Measurements from ENCODE around the gene SLC9A8.
"Not testable (repeated sequence)": the region's sequence is repeated elsewhere in the genome, so short reads cannot be mapped to it uniquely, and the experiment has no call there.

Gene SLC9A8

DNA sequence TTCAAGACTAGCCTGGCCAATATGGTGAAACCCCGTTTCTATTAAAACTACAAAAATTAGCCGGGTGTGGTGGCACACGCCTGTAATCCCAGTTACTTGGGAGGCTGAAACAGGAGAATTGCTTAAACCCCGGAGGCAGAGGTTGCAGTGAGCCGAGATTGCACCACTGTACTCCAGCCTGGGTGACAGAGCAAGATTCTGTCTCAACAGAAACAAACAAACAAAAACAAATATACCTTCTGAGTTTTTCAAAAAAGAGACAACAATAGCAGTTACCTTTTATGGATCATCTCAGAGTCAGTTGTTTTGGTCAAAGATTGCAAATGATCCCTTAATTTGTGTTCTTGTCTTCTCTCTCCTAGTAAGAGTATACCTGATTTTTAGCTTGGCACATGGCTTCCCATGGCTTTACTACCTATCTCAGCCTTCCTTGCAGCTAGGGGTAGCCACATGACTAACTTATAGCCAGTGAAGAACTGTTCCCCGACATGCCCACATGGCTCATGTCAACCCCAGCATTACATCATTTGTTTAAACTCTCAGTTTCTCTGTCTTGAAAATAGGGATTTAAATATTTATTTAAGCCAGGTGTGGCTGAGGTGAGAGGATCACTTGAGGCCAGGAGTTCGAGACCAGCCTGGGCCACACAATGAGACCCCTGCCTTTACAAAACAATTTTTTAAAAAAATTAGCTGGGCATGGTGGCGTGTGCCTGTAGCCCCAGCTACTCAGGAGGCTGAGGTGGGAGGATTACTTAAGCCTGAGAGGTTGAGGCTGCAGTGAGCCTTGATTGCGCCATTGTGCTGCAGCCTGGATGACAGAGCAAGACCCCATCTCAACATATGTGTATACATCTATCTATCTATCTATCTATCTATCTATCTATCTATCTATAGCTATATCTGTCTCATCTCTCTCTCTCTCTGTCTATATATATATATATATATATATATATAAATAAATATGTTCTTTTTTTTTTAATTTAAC, 25.0 kb upstream of the SLC9A8 start:
- no peak for DNase-seq (ENCODE audit: low spot score)

DNA sequence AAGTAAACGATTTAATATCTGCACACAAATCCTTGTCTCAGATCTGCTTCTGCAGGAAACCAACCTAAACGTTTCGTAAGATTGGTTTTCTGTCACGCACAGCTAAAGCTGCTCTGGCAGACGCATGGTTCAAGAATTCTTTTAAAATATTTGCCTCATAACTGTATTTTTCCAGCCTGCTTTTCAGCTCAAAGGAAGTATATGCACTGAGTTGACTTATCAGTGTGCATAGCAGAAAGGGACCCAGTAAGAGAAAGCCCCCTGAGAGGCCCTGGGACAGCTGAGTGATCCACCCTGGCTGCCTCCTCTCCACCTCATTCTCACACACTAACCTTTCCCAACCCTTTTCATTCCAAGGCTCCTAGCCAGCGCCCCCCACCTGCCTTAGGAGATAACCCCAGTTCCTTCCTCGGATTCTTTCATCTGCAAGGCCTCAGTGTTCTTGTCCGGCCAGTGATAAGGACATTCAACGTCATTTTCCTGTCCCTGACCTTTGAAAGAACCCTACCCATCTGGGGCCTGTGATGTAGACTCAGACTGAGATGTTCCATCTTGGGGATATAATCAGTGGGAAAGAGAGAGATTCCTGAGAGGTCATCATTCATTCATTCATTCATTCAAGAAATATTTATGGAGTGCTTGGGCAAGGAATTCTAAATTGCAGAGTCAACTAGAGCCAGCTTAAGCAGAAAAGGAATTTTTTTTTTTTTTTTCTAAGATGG, 22.4 kb upstream of the SLC9A8 start:
- no peak for DNase-seq (ENCODE audit: low spot score)

GRCh38 chr20:49791165-49791564, 21.5 kb upstream of the SLC9A8 start:
- DNase-seq (ENCODE audit: low spot score) = no peak

GRCh38 chr20:49792006-49792405, 20.6 kb upstream of the SLC9A8 start:
- DNase-seq (ENCODE audit: low spot score) = no peak

DNA sequence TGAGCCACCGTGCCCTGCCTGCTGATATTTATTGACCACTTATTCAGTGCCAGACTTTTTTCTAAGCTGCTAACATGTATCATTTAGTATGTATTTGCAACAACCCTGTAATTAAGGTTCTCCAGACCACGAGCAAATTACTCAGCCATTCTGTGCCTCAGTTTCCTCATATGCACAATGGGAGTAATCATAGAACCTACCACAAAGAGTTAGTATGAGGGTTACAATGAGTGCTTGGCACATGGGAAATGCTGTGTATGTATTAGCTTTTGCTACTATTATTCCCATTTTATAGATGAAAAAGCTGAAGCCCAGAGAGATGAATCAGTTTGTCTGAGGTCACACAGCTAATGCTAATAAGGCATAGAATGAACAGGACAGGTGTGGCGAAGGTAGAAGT, 20.0 kb upstream of the SLC9A8 start:
- no peak for DNase-seq (ENCODE audit: low spot score)

DNA sequence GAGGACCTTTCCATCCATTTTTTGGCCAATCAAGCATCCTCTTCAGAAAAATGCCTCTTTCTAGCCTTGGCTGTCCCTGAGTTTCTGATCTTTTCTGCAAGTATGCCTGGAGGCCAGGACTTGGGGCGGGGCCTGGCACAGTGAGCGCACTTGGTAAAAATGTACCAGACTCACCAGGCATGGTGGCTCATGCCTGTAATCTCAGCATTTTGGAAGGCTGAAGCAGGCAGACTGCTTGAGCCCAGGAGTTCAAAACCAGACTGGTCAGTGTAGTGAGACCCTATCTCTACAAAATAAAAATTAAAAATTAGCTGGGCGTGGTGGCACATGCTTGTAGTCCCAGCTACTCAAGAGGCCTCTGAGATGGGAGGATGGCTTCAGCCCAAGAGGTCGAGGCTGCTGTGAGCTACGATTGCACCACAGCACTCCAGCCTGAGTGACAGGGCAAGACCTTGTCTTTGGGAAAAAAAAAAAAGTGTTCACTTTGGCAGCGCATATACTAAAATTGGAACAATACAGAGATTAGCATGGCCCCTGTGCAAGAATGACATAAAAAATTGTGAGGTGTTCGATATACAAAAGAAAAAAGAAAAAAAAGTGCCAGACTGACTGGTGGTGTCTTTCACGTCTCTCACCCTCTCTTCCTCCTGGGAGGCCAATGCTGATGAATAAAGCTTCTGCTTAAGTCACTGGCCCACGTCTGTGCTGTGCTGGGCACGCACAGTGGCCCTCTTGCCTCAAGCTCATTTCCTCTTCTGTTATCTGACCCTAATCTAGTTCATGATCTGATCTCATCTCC, 18.1 kb upstream of the SLC9A8 start:
- no peak for DNase-seq (ENCODE audit: low spot score)

- DNase-seq (ENCODE audit: low spot score) = no peak
Observed at GRCh38 chr20:49795135-49795424, 17.5 kb upstream of the SLC9A8 start.

- no peak for DNase-seq (ENCODE audit: low spot score)
Observed at GRCh38 chr20:49796600-49797343, 15.9 kb upstream of the SLC9A8 start.

GRCh38 chr20:49797344-49797615, 15.3 kb upstream of the SLC9A8 start:
- no peak for DNase-seq (ENCODE audit: low spot score)

DNA sequence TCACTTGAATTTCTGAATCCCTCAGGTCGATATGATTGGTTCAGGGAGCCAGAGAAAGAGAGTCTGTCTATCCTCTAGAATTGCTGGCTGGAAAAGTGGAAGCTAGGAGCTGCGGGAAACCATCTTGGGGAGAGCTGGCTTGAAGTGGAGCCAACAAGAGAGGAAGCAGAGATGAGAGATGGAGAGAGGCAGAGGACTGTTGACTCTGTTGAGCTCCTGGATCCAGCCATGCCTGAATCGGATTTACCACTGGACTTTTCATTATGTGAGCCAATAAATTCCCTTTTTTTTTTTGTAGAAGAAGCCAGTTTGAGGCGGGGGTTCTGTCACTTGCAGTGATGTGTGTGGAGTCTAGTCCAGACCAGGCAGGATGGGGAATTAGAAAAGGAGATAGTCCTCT, 13.9 kb upstream of the SLC9A8 start:
- DNase-seq (ENCODE audit: low spot score) = no peak

DNA sequence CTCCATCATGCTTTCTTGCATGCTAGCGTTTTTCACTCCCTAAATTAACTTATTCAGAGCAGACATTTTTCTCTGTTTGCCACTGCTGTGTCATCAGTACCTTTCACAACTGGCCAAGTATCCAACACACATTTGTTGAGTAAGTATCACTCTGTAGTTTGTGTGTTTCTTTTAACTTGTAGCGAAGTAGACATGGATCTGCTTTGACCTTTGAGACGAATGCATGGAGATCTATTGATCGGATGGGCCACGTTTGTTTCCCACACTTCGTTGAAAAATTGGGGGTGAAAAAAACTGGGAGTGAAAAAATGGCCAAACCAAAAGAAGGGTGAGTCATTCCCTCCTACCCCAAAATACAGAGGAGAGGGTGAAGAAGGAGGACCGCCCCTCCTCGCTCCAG, 12.9 kb upstream of the SLC9A8 start:
- DNase-seq (ENCODE audit: low spot score) = no peak

DNA sequence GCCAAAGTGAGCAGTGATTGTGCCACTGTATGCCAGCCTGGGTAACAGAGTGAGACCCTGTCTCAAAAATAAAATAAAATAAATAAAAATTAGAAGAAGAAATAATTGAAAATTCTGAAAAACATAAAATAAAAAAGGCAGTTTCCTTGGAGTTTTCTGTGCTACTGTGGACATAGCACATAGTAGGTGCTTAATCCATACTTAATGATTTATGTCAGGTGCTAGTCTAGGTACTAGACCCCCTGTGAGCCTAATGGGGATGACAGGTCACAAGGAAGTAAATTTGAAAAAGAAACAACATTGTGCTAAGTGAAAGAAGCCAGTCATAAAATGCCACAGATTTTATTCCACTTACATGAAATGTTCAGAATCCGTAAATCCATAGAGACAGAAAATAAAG, 9.2 kb upstream of the SLC9A8 start:
- DNase-seq (ENCODE audit: low spot score) = no peak

- no peak for DNase-seq (ENCODE audit: low spot score)
Observed at GRCh38 chr20:49804364-49804763, 8.3 kb upstream of the SLC9A8 start.

DNA sequence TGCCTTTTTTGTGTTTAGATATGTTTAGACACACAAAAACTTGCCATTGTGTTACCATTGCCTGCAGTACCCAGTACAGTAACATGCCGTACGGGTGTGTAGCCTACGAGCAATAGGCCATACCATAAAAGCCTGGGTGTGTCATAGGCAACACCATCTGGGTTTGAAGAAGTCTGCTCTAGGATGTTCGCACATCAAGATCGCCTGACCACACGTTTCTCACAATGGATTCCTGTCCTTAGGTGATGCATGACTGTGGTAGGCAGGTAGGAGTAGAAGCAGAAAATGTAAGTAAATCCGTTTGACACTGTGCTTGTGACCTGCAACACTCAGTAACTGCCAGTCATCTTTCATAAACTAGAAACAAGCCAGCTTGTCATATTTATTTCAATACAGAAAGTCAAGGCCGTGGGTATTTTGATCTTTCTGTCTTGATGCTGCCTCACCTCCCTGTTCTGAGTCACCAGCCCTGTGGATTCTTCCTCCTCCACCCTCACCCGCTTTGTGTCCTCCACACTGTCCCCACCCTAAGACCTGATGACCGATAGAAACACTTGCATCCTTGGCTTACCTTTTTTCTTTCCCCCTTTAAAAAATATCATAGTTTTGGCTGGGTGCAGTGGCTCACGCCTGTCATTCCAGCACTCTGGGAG, 7.3 kb upstream of the SLC9A8 start:
- not testable (repeated sequence) for DNase-seq (ENCODE audit: low spot score)

DNA sequence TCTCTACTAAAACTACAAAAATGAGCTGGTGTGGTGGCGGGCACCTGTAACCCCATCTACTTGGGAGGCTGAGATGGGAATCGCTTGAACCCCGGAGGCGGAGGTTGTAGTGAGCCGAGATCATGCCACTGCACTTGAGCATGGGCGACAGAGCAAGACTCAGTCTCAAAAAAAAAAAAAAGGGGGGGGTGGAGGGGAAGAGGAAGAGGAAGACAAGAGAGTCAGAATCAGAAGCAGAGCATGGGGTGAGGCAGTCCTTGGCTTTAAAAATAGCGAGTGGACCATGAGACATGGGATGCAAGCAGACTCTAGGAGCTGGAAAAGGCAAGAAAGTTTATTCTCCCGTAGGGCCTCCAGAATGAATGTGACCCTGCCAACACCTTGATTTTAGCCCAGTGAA, 3.9 kb upstream of the SLC9A8 start:
- no peak for DNase-seq (ENCODE audit: low spot score)

DNA sequence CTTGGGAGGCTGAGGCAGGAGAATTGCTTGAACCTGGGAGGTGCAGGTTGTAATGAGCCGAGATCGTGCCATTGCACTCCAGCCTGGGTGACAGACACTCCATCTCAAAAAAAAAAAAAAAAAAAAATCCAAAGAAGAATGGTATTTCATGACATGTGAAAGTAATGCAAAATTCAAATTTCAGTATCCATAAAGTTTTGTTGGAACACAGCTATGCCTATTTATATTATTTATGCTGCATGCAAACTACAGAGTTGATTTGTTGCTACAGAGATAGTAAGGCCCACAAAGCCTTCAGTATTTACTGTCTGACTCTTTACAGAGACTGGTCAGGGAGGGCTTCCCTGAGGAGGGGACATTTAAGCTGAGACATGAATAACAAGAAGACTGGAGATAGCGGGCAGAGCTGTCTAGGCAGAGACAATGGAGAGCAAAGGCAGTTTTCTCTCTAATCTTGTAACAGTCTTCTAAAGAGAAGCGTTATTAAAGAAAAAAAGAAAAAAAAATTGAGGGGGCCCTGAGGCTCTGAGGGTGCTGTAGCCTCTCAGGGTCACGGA, 2.7 kb upstream of the SLC9A8 start:
- no peak for DNase-seq (ENCODE audit: low spot score)

DNA sequence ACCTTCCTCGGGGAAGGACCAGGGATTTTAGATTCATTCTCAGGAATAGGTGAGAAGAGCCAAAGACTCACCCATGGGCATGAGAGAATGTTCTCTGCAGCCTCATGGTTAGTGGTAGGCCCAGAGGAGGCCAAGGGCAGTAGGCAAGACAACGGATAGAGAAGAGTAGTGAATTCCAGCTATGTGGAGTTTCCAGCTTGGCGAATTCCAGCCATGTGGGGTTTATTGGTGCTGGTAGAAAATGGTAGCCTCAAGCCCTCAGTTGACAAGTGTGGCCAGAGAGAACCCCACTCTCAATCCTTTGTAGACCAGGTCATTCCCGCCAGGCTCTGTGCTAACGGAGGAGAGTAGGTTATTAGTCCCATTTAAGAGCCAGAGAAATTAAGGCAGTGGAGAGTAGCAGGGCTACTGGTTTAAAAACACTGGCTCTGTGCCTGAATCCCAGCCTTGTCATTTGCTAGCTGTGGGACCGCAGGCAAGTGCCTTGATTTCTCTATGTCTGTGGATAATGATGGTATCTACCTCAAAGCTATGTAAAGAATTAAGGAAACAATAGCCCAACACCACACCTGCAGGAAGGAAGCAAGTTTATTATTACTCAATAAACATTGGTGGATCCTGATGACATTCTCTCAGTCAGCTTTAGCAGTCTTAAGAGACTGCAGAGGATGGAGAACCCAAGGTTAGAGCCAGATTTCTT, 2.0 kb upstream of the SLC9A8 start:
- no peak for DNase-seq (ENCODE audit: low spot score)

- DNase-seq (ENCODE audit: low spot score) = no peak
Observed at GRCh38 chr20:49811825-49812506, 662 bp upstream of the SLC9A8 start.

- no peak for DNase-seq (ENCODE audit: low spot score)
Observed at GRCh38 chr20:49813305-49813974, 812 bp downstream of the SLC9A8 start.

Data from CD4-positive, alpha-beta T cell treated with Interleukin-6 at 100 ng/mL for 8 hours (primary cell).